Suppressor macrophage treated with lipopolysaccharide for 1 hour (primary cell): Measurements from ENCODE around the gene BBS4.
"Not testable (repeated sequence)": the region's sequence is repeated elsewhere in the genome, so short reads cannot be mapped to it uniquely, and the experiment has no call there.

Experiments
- DNase-seq, 3 donors: peaks; one replicate each; pipeline ENCODE4 v3.0.0-alpha.2; 2020 to 2022

The BBS4 gene

GRCh38 chr15:72685925-72686794 is at the start of gene BBS4, which contains the start of gene HIGD2B:
Gene BBS4 (plus strand): TSS chr15:72686207. CDS start chr15:72686228, 21 bp downstream.
Gene HIGD2B (minus strand): TSS chr15:72686182. CDS start chr15:72676374, 9,808 bp downstream.
- peak; percentile 93 to 94 (median 94) for DNase-seq

- peak in 2 of 3 donors; percentile 91 to 94 for DNase-seq
These were observed 49.3 kb upstream of the BBS4 start for GRCh38 chr15:72636519-72637282.

GRCh38 chr15:72639759-72640483 is 46.1 kb upstream of the BBS4 start:
- not testable (repeated sequence) for DNase-seq

GRCh38 chr15:72642271-72642670 is 43.7 kb upstream of the BBS4 start:
- DNase-seq: not testable (repeated sequence)

- DNase-seq: not testable (repeated sequence)
These were observed 37.3 kb upstream of the BBS4 start for GRCh38 chr15:72648631-72649253.

- not testable (repeated sequence) for DNase-seq
These were observed 31.6 kb upstream of the BBS4 start, which contains the start of gene GOLGA6B for GRCh38 chr15:72654397-72654796. Gene GOLGA6B (plus strand): TSS chr15:72654697. CDS start chr15:72654738, 41 bp downstream.

GRCh38 chr15:72656014-72656413 is 30.0 kb upstream of the BBS4 start:
- DNase-seq: not testable (repeated sequence)

GRCh38 chr15:72661081-72661480 is 24.9 kb upstream of the BBS4 start:
- DNase-seq: not testable (repeated sequence)

- not testable (repeated sequence) for DNase-seq
These were observed 22.1 kb upstream of the BBS4 start for GRCh38 chr15:72663931-72664330.

- not testable (repeated sequence) for DNase-seq
These were observed 20.3 kb upstream of the BBS4 start for GRCh38 chr15:72665706-72666105.

GRCh38 chr15:72669803-72670202 is 16.2 kb upstream of the BBS4 start:
- DNase-seq: not testable (repeated sequence)

GRCh38 chr15:72670656-72671352 is 15.2 kb upstream of the BBS4 start:
- DNase-seq: peak; percentile 84 to 92 (median 90)

- no peak for DNase-seq
These were observed 14.5 kb upstream of the BBS4 start for GRCh38 chr15:72671525-72671924.

- DNase-seq: no peak
These were observed 9.2 kb upstream of the BBS4 start for GRCh38 chr15:72676838-72677237.

- DNase-seq: no peak
These were observed 5.1 kb upstream of the BBS4 start for GRCh38 chr15:72680931-72681330.

- no peak for DNase-seq
These were observed 3.2 kb upstream of the BBS4 start for GRCh38 chr15:72682772-72683171.

GRCh38 chr15:72685301-72685924 is 594 bp upstream of the BBS4 start:
- no peak for DNase-seq

- DNase-seq: no peak
These were observed 2.7 kb downstream of the BBS4 start for GRCh38 chr15:72688697-72689096.

GRCh38 chr15:72690938-72691337 is 4.9 kb downstream of the BBS4 start:
- DNase-seq: no peak

GRCh38 chr15:72698938-72699337 is 12.9 kb downstream of the BBS4 start:
- no peak for DNase-seq

- no peak for DNase-seq
These were observed 14.1 kb downstream of the BBS4 start for GRCh38 chr15:72700076-72700475.
